DOHH2 (cell line): ENCODE measurements around the gene RIPK1.

ENCODE experiments used
- EZH2phosphoT487 ChIP-seq: fragments of 200-600 bp; sonication (generic); IDR thresholded peaks from 2 replicates; pipeline ENCODE4 v1.6.1; 2017; ENCODE audit warnings: borderline replicate concordance, mild to moderate bottlenecking, antibody characterized with exemption, low read length, moderate library complexity, mixed read lengths
- TF ChIP-seq, protein P1 (sequence below): fragments of 200-600 bp; sonication (generic); IDR thresholded peaks from one replicate; pipeline ENCODE4 v1.5.1; 2014; ENCODE audit warnings: antibody characterized with exemption, mild to moderate bottlenecking, low read depth, low read length; ENCODE audit not compliant: poor library complexity, severe bottlenecking

DNA sequence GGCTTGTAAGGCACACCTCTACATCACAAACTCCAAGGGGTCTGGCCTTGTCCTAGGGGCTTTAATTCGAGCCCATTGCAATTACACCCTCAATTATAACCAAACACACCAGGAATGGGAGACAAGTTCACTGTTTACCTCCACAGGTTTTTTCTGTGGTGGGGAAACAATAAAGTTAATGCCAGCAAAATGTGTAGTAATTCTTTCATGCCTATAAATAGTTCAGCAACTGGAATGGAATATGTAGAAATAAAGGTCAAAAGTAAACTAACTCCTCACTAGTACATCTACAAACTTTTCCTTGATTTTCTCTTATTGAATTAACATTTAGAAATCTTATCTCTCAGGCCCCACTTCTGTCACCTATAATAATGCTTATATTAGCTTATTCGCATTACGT, 27.1 kb upstream of the RIPK1 start:
- TF ChIP-seq EZH2phosphoT487, result no peak
- TF ChIP-seq, protein P1, sequence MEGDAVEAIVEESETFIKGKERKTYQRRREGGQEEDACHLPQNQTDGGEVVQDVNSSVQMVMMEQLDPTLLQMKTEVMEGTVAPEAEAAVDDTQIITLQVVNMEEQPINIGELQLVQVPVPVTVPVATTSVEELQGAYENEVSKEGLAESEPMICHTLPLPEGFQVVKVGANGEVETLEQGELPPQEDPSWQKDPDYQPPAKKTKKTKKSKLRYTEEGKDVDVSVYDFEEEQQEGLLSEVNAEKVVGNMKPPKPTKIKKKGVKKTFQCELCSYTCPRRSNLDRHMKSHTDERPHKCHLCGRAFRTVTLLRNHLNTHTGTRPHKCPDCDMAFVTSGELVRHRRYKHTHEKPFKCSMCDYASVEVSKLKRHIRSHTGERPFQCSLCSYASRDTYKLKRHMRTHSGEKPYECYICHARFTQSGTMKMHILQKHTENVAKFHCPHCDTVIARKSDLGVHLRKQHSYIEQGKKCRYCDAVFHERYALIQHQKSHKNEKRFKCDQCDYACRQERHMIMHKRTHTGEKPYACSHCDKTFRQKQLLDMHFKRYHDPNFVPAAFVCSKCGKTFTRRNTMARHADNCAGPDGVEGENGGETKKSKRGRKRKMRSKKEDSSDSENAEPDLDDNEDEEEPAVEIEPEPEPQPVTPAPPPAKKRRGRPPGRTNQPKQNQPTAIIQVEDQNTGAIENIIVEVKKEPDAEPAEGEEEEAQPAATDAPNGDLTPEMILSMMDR, result no peak
